HCT116 (cell line): ENCODE results near the gene ADAD2. TPM values are rescaled to one million over a fixed set of nuclear protein-coding genes. Genes with fewer than 3 reads are reported as not detected.

Experiments
- ATAC-seq: fragments of 200-7000 bp; cut with Tn5 transposase; 2 replicates; pipeline ENCODE4 v1.9.1; 2020; ENCODE audit warnings: mild to moderate bottlenecking, moderate library complexity
- BruUV-seq: library from RNA; stranded (reverse); fragments of 400-500 nt; replicated peaks from 2 replicates; lab custom pipeline; 2021; lab: Mats Ljungman, UMichigan
- CTCF ChIA-PET: fragments of 300-600 bp; sonication (Branson Sonifier 250); formaldehyde crosslinking; loops from one replicate; lab custom pipeline; 2021; ENCODE audit warnings: antibody characterized with exemption; lab: Charles Lee
- POLR2A ChIA-PET: fragments of 300-600, 350-600 bp; sonication (Branson Sonifier 250); formaldehyde crosslinking; loops from one replicate; lab custom pipeline; 2021; ENCODE audit warnings: antibody characterized with exemption; lab: Charles Lee
- RAD21 ChIA-PET, 2 experiments: fragments of 300-600 bp; sonication (Branson Sonifier 250); formaldehyde crosslinking; loops; one replicate each; lab custom pipeline; 2023; ENCODE audit warnings: low total read pairs in 2 of 2; ENCODE audit not compliant: uncharacterized antibody in 2 of 2, unreplicated experiment in 2 of 2, low non-redundant PET in 1 of 2; lab: Charles Lee
- DNase-seq: peaks from one replicate; pipeline ENCODE4 v3.0.0-alpha.2; 2010; ENCODE audit warnings: low read depth, low spot score
- H2AFZ ChIP-seq: fragments of 200-600 bp; shearing (Covaris generic), sonication (generic); 2 replicates; pipeline ENCODE4 v1.6.1; 2017; ENCODE audit warnings: low read depth, mixed run types, mixed read lengths, antibody characterized with exemption, low read length; ENCODE audit not compliant: poor library complexity, severe bottlenecking
- H3K27ac ChIP-seq: 2 replicates; pipeline ENCODE4 v1.5.1; 2012; ENCODE audit warnings: low read depth, low read length
- H3K27me3 ChIP-seq: fragments of 200-600 bp; sonication (generic); 2 replicates; pipeline ENCODE4 v1.6.1; 2016; ENCODE audit warnings: mixed run types, low read length, mixed read lengths; ENCODE audit not compliant: insufficient read depth
- H3K36me3 ChIP-seq, 2 experiments: fragments of 200-500 bp in 1 of 2; fragments of 200-600 bp in 1 of 2; sonication (Bioruptor generic) in 1 of 2; sonication (generic) in 1 of 2; 2 replicates each; pipeline versions ENCODE4 v1.5.1 to v1.6.1; 2014 to 2016; ENCODE audit warnings: low read length in 2 of 2, inconsistent platforms in 1 of 2, mixed read lengths in 1 of 2, mixed run types in 1 of 2; ENCODE audit not compliant: insufficient read depth in 2 of 2, control insufficient read depth in 1 of 2
- H3K4me1 ChIP-seq, 2 experiments: fragments of 200-600 bp in 1 of 2; sonication (generic) in 1 of 2; 2 replicates each; pipeline versions ENCODE4 v1.5.1 to v1.6.1; 2012 to 2017; ENCODE audit warnings: low read length in 2 of 2, inconsistent platforms in 1 of 2, mild to moderate bottlenecking in 1 of 2, mixed read lengths in 1 of 2, mixed run types in 1 of 2, moderate library complexity in 1 of 2; ENCODE audit not compliant: insufficient read depth in 2 of 2, control insufficient read depth in 1 of 2
- H3K4me2 ChIP-seq: fragments of 200-600 bp; sonication (generic); 2 replicates; pipeline ENCODE4 v1.6.1; 2017; ENCODE audit warnings: mixed run types, low read length, mixed read lengths
- H3K4me3 ChIP-seq, 2 experiments: fragments of 200-600 bp in 1 of 2; sonication (generic) in 1 of 2; replicated peaks in 1 of 2; 2 replicates each; pipeline ENCODE4 v1.5.1; 2011 to 2016; ENCODE audit warnings: low read length in 2 of 2, control low read depth in 1 of 2, low read depth in 1 of 2, mild to moderate bottlenecking in 1 of 2, mixed read lengths in 1 of 2, mixed run types in 1 of 2
- H3K79me2 ChIP-seq: fragments of 200-600 bp; sonication (generic); 2 replicates; pipeline ENCODE4 v1.6.1; 2017; ENCODE audit warnings: mild to moderate bottlenecking, mixed run types, low read length, moderate library complexity, mixed read lengths; ENCODE audit not compliant: insufficient read depth
- H3K9ac ChIP-seq: fragments of 200-600 bp; sonication (generic); 2 replicates; pipeline ENCODE4 v1.6.1; 2016; ENCODE audit warnings: low read length, mixed read lengths
- H3K9me2 ChIP-seq: fragments of 200-600 bp; sonication (generic), shearing (Covaris generic); 2 replicates; pipeline ENCODE4 v1.6.1; 2017; ENCODE audit warnings: mixed run types, mild to moderate bottlenecking, moderate library complexity; ENCODE audit not compliant: insufficient read depth
- H3K9me3 ChIP-seq, 2 experiments: fragments of 200-500 bp in 1 of 2; fragments of 200-600 bp in 1 of 2; sonication (Bioruptor generic) in 1 of 2; sonication (generic) in 1 of 2; 2 replicates each; pipeline ENCODE4 v1.6.1; 2014 to 2017; ENCODE audit warnings: low read length in 2 of 2, mixed read lengths in 2 of 2, inconsistent platforms in 1 of 2, low read depth in 1 of 2, mild to moderate bottlenecking in 1 of 2, mixed run types in 1 of 2, moderate library complexity in 1 of 2; ENCODE audit not compliant: control insufficient read depth in 1 of 2, insufficient read depth in 1 of 2
- H4K20me1 ChIP-seq: fragments of 200-600 bp; sonication (generic), shearing (Covaris generic); 2 replicates; pipeline ENCODE4 v1.6.1; 2017; ENCODE audit warnings: mixed run types, mild to moderate bottlenecking, moderate library complexity; ENCODE audit not compliant: insufficient read depth
- CBX3 ChIP-seq: IDR thresholded peaks from 2 replicates; pipeline ENCODE4 v1.6.1; 2012; ENCODE audit warnings: low read depth
- CEBPB ChIP-seq: IDR thresholded peaks from 2 replicates; pipeline ENCODE4 v1.6.1; 2012; ENCODE audit warnings: low read depth
- EZH2phosphoT487 ChIP-seq: fragments of 200-600 bp; IDR thresholded peaks from 2 replicates; pipeline ENCODE4 v1.6.1; 2018; ENCODE audit warnings: antibody characterized with exemption, borderline replicate concordance
- FOSL1 ChIP-seq: IDR thresholded peaks from 2 replicates; pipeline ENCODE4 v1.6.1; 2012; ENCODE audit warnings: low read depth
- RAD21 ChIP-seq: IDR thresholded peaks from 2 replicates; pipeline ENCODE4 v1.6.1; 2012; ENCODE audit warnings: low read depth, mild to moderate bottlenecking
- ZFX ChIP-seq: fragments of 450-650 bp; IDR thresholded peaks from 2 replicates; pipeline ENCODE4 v1.6.1; 2017
- intact Hi-C: fragments of 100-400 bp; cut with micrococcal nuclease; formaldehyde crosslinking; loops from 2 replicates; pipeline ENCODE4 v1.10.0; 2022
- total RNA-seq: library from RNA; stranded (reverse); gene quantifications from one replicate; pipeline ENCODE4 v1.2.1, GENCODE V29; 2021; ENCODE audit not compliant: unreplicated experiment
- TF ChIP-seq, protein P1 (sequence below): IDR thresholded peaks from 2 replicates; pipeline ENCODE4 v1.6.1; 2012
- TF ChIP-seq, protein P2 (sequence below): IDR thresholded peaks from 2 replicates; pipeline ENCODE4 v1.6.1; 2012; ENCODE audit warnings: low read depth

ADAD2 gene
- total RNA-seq, 1 experiment from 2014 or later = not detected

DNA sequence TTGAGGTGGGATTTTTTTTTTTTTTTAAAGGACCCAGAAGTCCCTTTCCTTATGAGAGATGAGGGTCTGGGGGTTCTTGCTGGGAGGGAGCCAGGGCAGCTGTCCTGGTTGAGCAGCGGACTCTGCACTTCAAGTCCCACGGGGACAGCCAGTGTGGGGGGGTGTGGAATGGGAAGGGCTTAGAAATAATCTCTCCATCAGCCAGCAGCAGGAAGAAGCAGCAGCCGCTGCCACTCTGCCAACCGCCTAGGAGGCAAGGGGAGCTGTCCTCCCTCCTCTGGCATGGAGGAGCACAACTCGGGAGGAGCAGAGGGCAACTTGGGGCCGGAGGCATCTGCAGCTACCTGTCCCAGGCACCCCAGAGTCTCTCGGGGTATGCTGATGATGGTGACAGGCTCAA is 49.0 kb downstream of the ADAD2 start, which contains the start of gene KCNG4:
KCNG4 (minus strand) TSS at position 104 of the 400 bp plus-strand sequence. CDS start 2,527 bp downstream, outside the sequence.
- intact Hi-C loops = no loop called here
- H3K27me3 ChIP-seq = peaks cover 28% of the 10 kb centered on the region; the same call in 1 of the 2 replicates
- no peak within 1 kb of the TSS for H2AFZ ChIP-seq
- H3K9ac ChIP-seq = no peak within 1 kb of the TSS
- H3K79me2 ChIP-seq = no peaks in the 10 kb centered on the region
- no peaks in the 10 kb centered on the region for H4K20me1 ChIP-seq
- no peak within 1 kb of the TSS for H3K27ac ChIP-seq
- TF ChIP-seq, protein P1, sequence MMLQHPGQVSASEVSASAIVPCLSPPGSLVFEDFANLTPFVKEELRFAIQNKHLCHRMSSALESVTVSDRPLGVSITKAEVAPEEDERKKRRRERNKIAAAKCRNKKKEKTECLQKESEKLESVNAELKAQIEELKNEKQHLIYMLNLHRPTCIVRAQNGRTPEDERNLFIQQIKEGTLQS = no peak
- TF ChIP-seq CBX3 (no peak), CEBPB (no peak), ZFX (no peak), FOSL1 (no peak), RAD21 (no peak), EZH2phosphoT487 (no peak)
- TF ChIP-seq, protein P2, sequence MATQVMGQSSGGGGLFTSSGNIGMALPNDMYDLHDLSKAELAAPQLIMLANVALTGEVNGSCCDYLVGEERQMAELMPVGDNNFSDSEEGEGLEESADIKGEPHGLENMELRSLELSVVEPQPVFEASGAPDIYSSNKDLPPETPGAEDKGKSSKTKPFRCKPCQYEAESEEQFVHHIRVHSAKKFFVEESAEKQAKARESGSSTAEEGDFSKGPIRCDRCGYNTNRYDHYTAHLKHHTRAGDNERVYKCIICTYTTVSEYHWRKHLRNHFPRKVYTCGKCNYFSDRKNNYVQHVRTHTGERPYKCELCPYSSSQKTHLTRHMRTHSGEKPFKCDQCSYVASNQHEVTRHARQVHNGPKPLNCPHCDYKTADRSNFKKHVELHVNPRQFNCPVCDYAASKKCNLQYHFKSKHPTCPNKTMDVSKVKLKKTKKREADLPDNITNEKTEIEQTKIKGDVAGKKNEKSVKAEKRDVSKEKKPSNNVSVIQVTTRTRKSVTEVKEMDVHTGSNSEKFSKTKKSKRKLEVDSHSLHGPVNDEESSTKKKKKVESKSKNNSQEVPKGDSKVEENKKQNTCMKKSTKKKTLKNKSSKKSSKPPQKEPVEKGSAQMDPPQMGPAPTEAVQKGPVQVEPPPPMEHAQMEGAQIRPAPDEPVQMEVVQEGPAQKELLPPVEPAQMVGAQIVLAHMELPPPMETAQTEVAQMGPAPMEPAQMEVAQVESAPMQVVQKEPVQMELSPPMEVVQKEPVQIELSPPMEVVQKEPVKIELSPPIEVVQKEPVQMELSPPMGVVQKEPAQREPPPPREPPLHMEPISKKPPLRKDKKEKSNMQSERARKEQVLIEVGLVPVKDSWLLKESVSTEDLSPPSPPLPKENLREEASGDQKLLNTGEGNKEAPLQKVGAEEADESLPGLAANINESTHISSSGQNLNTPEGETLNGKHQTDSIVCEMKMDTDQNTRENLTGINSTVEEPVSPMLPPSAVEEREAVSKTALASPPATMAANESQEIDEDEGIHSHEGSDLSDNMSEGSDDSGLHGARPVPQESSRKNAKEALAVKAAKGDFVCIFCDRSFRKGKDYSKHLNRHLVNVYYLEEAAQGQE = no peak
- H3K4me2 ChIP-seq = no peak within 1 kb of the TSS
- H3K9me2 ChIP-seq = no peaks in the 10 kb centered on the region
- H3K4me3 ChIP-seq = no peak within 1 kb of the TSS
- H3K36me3 ChIP-seq = no peaks in the 10 kb centered on the region
- H3K9me3 ChIP-seq = no peaks in the 10 kb centered on the region
- ATAC-seq = no peak
- no peaks in the 10 kb centered on the region for H3K4me1 ChIP-seq
- ChIA-PET POLR2A (no interaction called here), RAD21 (no interaction called here), CTCF (no interaction called here)
- no TSS peak for BruUV-seq
- DNase-seq = no peak
